ENCODE results near the gene UGT3A1. TPM values are rescaled to one million over a fixed set of nuclear protein-coding genes. Genes with fewer than 3 reads are reported as not detected.
"Not testable (repeated sequence)": the region's sequence is repeated elsewhere in the genome, so short reads cannot be mapped to it uniquely, and the experiment has no call there.

The UGT3A1 gene
- total RNA-seq, 2 experiments from 2014 or later, result not detected

GRCh38 chr5:36026706-36027465 lies 35.7 kb upstream of the UGT3A1 start:
- H2AFZ ChIP-seq (ENCODE audit: low read length), result no peak overlapping the region
- no peak overlapping the region for H3K4me2 ChIP-seq (ENCODE audit: low read length)
- no peaks in the 10 kb centered on the region for H3K4me1 ChIP-seq (ENCODE audit: insufficient read depth, low read length, poor library complexity, severe bottlenecking)
- H4K20me1 ChIP-seq (ENCODE audit: insufficient read depth, low read length), result no peaks in the 10 kb centered on the region
- no peak for TF ChIP-seq EZH2phosphoT487 (IDR thresholded peaks at IDR 0.05; ENCODE audit: borderline replicate concordance, low read depth, low read length)
- TF ChIP-seq CTCF (conservative IDR thresholded peaks at IDR 0.05; ENCODE audit: low read length), result no peak
- BruUV-seq (replicated peaks), result no TSS peak
- H3K36me3 ChIP-seq (ENCODE audit: insufficient read depth, low read length), result no peaks in the 10 kb centered on the region
- no peak overlapping the region for H3K27ac ChIP-seq (ENCODE audit: low read depth, low read length, poor library complexity, severe bottlenecking)
- no peak overlapping the region for H3K4me3 ChIP-seq (ENCODE audit: low read depth, low read length, poor library complexity, severe bottlenecking)
- no peaks in the 10 kb centered on the region for H3K9me2 ChIP-seq (ENCODE audit: insufficient read depth, low read length)
- ChIA-PET POLR2A (no interaction called here), CTCF (ENCODE audit: unreplicated experiment) (no interaction called here)
- no peaks in the 10 kb centered on the region for H3K79me2 ChIP-seq (ENCODE audit: insufficient read depth, low read depth, low read length)
- no peak for DNase-seq (ENCODE audit: low spot score)
- no peaks in the 10 kb centered on the region for H3K9me3 ChIP-seq (ENCODE audit: low read length)
- intact Hi-C loops (cut with micrococcal nuclease; ENCODE audit: unreplicated experiment), result no loop called here

DNA sequence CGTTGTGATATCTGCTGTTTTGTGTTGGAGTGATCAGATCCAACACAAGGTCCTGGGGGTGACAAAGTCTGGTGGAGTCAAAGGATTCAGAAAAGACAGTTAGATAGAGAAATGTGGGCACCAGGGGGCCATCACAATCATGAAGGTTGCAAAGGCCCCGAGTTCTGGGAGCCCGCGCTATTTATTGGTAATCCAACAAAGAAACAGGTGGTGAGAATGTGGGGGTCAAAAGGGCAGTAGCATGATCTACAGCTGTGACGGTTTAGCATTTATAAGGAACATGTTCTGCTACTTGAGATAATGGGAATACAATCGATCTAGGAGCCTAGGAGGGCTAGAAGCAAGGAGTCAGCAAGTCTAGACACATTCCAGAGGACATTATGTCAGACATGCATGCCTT lies 31.1 kb upstream of the UGT3A1 start:
- BruUV-seq (replicated peaks); CTCF ChIA-PET (ENCODE audit: unreplicated experiment); H3K9me2 ChIP-seq (ENCODE audit: insufficient read depth, low read length); H4K20me1 ChIP-seq (ENCODE audit: insufficient read depth, low read length); intact Hi-C loops (cut with micrococcal nuclease; ENCODE audit: unreplicated experiment); H3K4me3 ChIP-seq (ENCODE audit: low read depth, low read length, poor library complexity, severe bottlenecking); H3K27ac ChIP-seq (ENCODE audit: low read depth, low read length, poor library complexity, severe bottlenecking); H3K4me2 ChIP-seq (ENCODE audit: low read length); POLR2A ChIA-PET; H3K36me3 ChIP-seq (ENCODE audit: insufficient read depth, low read length); DNase-seq (ENCODE audit: low spot score); H2AFZ ChIP-seq (ENCODE audit: low read length); H3K79me2 ChIP-seq (ENCODE audit: insufficient read depth, low read depth, low read length); H3K9me3 ChIP-seq (ENCODE audit: low read length); H3K4me1 ChIP-seq (ENCODE audit: insufficient read depth, low read length, poor library complexity, severe bottlenecking): not testable (repeated sequence)

DNA sequence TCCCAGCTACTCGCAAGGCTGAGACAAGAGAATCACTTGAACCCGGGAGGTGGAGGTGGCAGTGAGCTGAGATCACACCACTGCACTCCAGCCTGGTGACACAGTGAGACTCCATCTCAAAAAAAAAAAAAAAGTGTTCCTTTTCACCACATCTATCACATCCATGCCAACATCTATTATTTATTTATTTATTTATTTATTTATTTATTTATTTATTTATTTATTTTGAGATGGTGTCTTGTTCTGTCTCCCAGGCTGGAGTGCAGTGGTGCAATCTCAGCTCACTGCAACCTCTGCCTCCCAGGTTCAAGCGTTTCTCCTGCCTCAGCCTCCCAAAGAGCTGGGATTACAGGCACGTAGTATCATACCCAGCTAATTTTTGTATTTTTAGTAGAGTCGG lies 28.4 kb upstream of the UGT3A1 start:
- intact Hi-C loops (cut with micrococcal nuclease; ENCODE audit: unreplicated experiment); H3K4me1 ChIP-seq (ENCODE audit: insufficient read depth, low read length, poor library complexity, severe bottlenecking); H4K20me1 ChIP-seq (ENCODE audit: insufficient read depth, low read length); H3K9me3 ChIP-seq (ENCODE audit: low read length); H3K4me3 ChIP-seq (ENCODE audit: low read depth, low read length, poor library complexity, severe bottlenecking); H3K79me2 ChIP-seq (ENCODE audit: insufficient read depth, low read depth, low read length); H2AFZ ChIP-seq (ENCODE audit: low read length); H3K4me2 ChIP-seq (ENCODE audit: low read length); POLR2A ChIA-PET; H3K9me2 ChIP-seq (ENCODE audit: insufficient read depth, low read length); DNase-seq (ENCODE audit: low spot score); H3K27ac ChIP-seq (ENCODE audit: low read depth, low read length, poor library complexity, severe bottlenecking); H3K36me3 ChIP-seq (ENCODE audit: insufficient read depth, low read length); CTCF ChIA-PET (ENCODE audit: unreplicated experiment); BruUV-seq (replicated peaks): not testable (repeated sequence)

DNA sequence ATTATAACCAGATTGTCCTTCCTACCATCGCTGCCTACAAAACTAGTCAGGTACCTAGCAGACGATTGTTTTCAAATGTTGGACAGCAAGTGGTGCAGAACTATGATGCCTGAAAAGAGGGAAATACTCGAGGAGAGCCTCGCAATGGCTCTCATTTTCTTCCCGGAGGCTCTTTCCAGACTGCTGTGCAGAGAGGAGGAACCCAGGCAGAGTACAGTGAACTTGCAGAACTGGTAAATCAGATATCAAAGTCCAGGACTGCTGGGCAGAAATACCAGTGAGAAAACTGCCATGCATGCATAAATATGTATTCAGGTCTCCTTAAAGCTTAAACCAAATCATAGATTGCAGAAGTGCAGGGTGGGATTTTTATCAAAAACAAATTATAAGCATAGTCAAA lies 26.4 kb upstream of the UGT3A1 start:
- CTCF ChIA-PET (ENCODE audit: unreplicated experiment), result no interaction called here
- H3K4me1 ChIP-seq (ENCODE audit: insufficient read depth, low read length, poor library complexity, severe bottlenecking), result no peaks in the 10 kb centered on the region

More for the DNA sequence above, 26.4 kb upstream of the UGT3A1 start:
- no peak overlapping the region for H3K4me2 ChIP-seq (ENCODE audit: low read length)
- H4K20me1 ChIP-seq (ENCODE audit: insufficient read depth, low read length), result no peaks in the 10 kb centered on the region
- 0 out of 2 replicates have a peak, but pooled peaks cover 6% of the 10 kb centered on the region for H3K9me3 ChIP-seq (ENCODE audit: low read length)
- POLR2A ChIA-PET, result interaction anchor here (0.6 to 0.8 kb wide), 2 partner anchors 21 to 564 kb away, joined by 3 read pairs; no protein-coding TSS in a partner anchor
- H3K79me2 ChIP-seq (ENCODE audit: insufficient read depth, low read depth, low read length), result no peaks in the 10 kb centered on the region
- H3K4me3 ChIP-seq (ENCODE audit: low read depth, low read length, poor library complexity, severe bottlenecking), result no peak overlapping the region
- no peak overlapping the region for H3K27ac ChIP-seq (ENCODE audit: low read depth, low read length, poor library complexity, severe bottlenecking)
- H3K9me2 ChIP-seq (ENCODE audit: insufficient read depth, low read length), result no peaks in the 10 kb centered on the region
- H2AFZ ChIP-seq (ENCODE audit: low read length), result no peak overlapping the region
- DNase-seq (ENCODE audit: low spot score), result no peak
- intact Hi-C loops (cut with micrococcal nuclease; ENCODE audit: unreplicated experiment), result no loop called here
- no peaks in the 10 kb centered on the region for H3K36me3 ChIP-seq (ENCODE audit: insufficient read depth, low read length)
- no peak for TF ChIP-seq CTCF (conservative IDR thresholded peaks at IDR 0.05; ENCODE audit: low read length)
- TF ChIP-seq EZH2phosphoT487 (IDR thresholded peaks at IDR 0.05; ENCODE audit: borderline replicate concordance, low read depth, low read length), result no peak
- BruUV-seq (replicated peaks), result no TSS peak

All from OCI-LY7 (cell line).